GM19397 (cell line): Measurements from ENCODE around the gene GBA3.

Experiments
- ATAC-seq: cut with Tn5 transposase; IDR thresholded peaks from one replicate; pipeline ENCODE4 v1.9.1; 2021; ENCODE audit warnings: mild to moderate bottlenecking, moderate library complexity; ENCODE audit not compliant: unreplicated experiment

GBA3 gene

GRCh38 chr4:22778547-22779163 lies 85.9 kb downstream of the GBA3 start:
- no peak for ATAC-seq

GRCh38 chr4:22780317-22780716 lies 87.6 kb downstream of the GBA3 start:
- no peak for ATAC-seq

- ATAC-seq, result no peak
Observed at GRCh38 chr4:22780797-22781196, 88.1 kb downstream of the GBA3 start.

GRCh38 chr4:22787753-22788375 lies 95.1 kb downstream of the GBA3 start:
- ATAC-seq, result no peak

GRCh38 chr4:22790631-22791030 lies 97.9 kb downstream of the GBA3 start:
- ATAC-seq, result no peak

GRCh38 chr4:22794732-22795131 lies 102.0 kb downstream of the GBA3 start:
- ATAC-seq, result no peak

GRCh38 chr4:22801391-22801790 lies 108.7 kb downstream of the GBA3 start:
- no peak for ATAC-seq

GRCh38 chr4:22802876-22803275 lies 110.1 kb downstream of the GBA3 start:
- no peak for ATAC-seq

GRCh38 chr4:22803512-22803911 lies 110.8 kb downstream of the GBA3 start:
- no peak for ATAC-seq

GRCh38 chr4:22814906-22815305 lies 122.2 kb downstream of the GBA3 start:
- no peak for ATAC-seq

- ATAC-seq, result no peak
Observed at GRCh38 chr4:22824091-22824490, 131.4 kb downstream of the GBA3 start.

- ATAC-seq, result no peak
Observed at GRCh38 chr4:22842360-22843018, 149.8 kb downstream of the GBA3 start.

- ATAC-seq, result no peak
Observed at GRCh38 chr4:22848332-22848731, 155.6 kb downstream of the GBA3 start.

- ATAC-seq, result no peak
Observed at GRCh38 chr4:22850055-22850454, 157.3 kb downstream of the GBA3 start.

- ATAC-seq, result no peak
Observed at GRCh38 chr4:22850630-22851029, 157.9 kb downstream of the GBA3 start.

- ATAC-seq, result no peak
Observed at GRCh38 chr4:22857411-22857810, 164.7 kb downstream of the GBA3 start.

- ATAC-seq, result no peak
Observed at GRCh38 chr4:22859318-22859717, 166.6 kb downstream of the GBA3 start.
